ENCODE measurements around the gene KRTAP6-1.

- no peak for TF ChIP-seq POLR2A (IDR thresholded peaks at IDR 0.05)
- TF ChIP-seq CTCF (IDR thresholded peaks at IDR 0.05): no peak
Observed at GRCh38 chr21:30615199-30615598, 1.5 kb upstream of the KRTAP6-1 start.

All from esophagus squamous epithelium (tissue), 4 donors.